ENCODE results near the gene ACTL10.

The ACTL10 gene

GRCh38 chr20:33654680-33655161 is 12.0 kb upstream of the ACTL10 start:
- DNase-seq (ENCODE audit: low read depth), result no peak
- TF ChIP-seq CTCF (IDR thresholded peaks at IDR 0.05; ENCODE audit: insufficient read depth, low read depth, low read length, missing control alignments), result no peak
- no peak overlapping the region for H3K4me3 ChIP-seq (ENCODE audit: low read length)

- no peak for DNase-seq (ENCODE audit: low read depth)
- H3K4me3 ChIP-seq (ENCODE audit: low read length), result no peak overlapping the region
- no peak for TF ChIP-seq CTCF (IDR thresholded peaks at IDR 0.05; ENCODE audit: insufficient read depth, low read depth, low read length, missing control alignments)
Measured at GRCh38 chr20:33655164-33655563, 11.6 kb upstream of the ACTL10 start.

- no peak for TF ChIP-seq CTCF (IDR thresholded peaks at IDR 0.05; ENCODE audit: insufficient read depth, low read depth, low read length, missing control alignments)
- H3K4me3 ChIP-seq (ENCODE audit: low read length), result no peak overlapping the region
- no peak for DNase-seq (ENCODE audit: low read depth)
Measured at GRCh38 chr20:33656010-33656782, 10.5 kb upstream of the ACTL10 start.

GRCh38 chr20:33656783-33657703 is 9.7 kb upstream of the ACTL10 start:
- H3K4me3 ChIP-seq (ENCODE audit: low read length), result no peak overlapping the region
- no peak for DNase-seq (ENCODE audit: low read depth)
- no peak for TF ChIP-seq CTCF (IDR thresholded peaks at IDR 0.05; ENCODE audit: insufficient read depth, low read depth, low read length, missing control alignments)

GRCh38 chr20:33657704-33658095 is 9.0 kb upstream of the ACTL10 start:
- DNase-seq (ENCODE audit: low read depth), result no peak
- no peak for TF ChIP-seq CTCF (IDR thresholded peaks at IDR 0.05; ENCODE audit: insufficient read depth, low read depth, low read length, missing control alignments)
- H3K4me3 ChIP-seq (ENCODE audit: low read length), result no peak overlapping the region

GRCh38 chr20:33658510-33658909 is 8.2 kb upstream of the ACTL10 start:
- no peak for DNase-seq (ENCODE audit: low read depth)
- no peak for TF ChIP-seq CTCF (IDR thresholded peaks at IDR 0.05; ENCODE audit: insufficient read depth, low read depth, low read length, missing control alignments)
- no peak overlapping the region for H3K4me3 ChIP-seq (ENCODE audit: low read length)

Measured in epithelial cell of esophagus (primary cell).